GM12878 (cell line): ENCODE results near the gene SAP130.

ENCODE experiments used
- CHD1 ChIP-seq: IDR thresholded peaks from 2 replicates; pipeline ENCODE4 v1.6.1; 2012; ENCODE audit warnings: low read depth, low read length, improper control_type of control experiment
- CTCF ChIP-seq, 3 experiments: IDR thresholded peaks in 2 of 3; conservative IDR thresholded peaks in 1 of 3; 2 replicates each; pipeline ENCODE4 v1.5.1; 2011; ENCODE audit warnings: low read depth in 3 of 3, low read length in 3 of 3, mild to moderate bottlenecking in 3 of 3, control low read depth in 2 of 3, moderate library complexity in 2 of 3, inconsistent platforms in 1 of 3, mixed read lengths in 1 of 3; ENCODE audit not compliant: control insufficient read depth in 2 of 3, insufficient read depth in 1 of 3; ENCODE audit errors: extremely low read depth in 1 of 3
- EP300 ChIP-seq, 2 experiments: fragments of 150-350 bp in 1 of 2; IDR thresholded peaks; 2 replicates each; pipeline ENCODE4 v1.6.1; 2011 to 2012; ENCODE audit warnings: low read depth in 2 of 2, low read length in 2 of 2, borderline replicate concordance in 1 of 2, improper control_type of control experiment in 1 of 2, inconsistent platforms in 1 of 2; ENCODE audit not compliant: control insufficient read depth in 1 of 2
- FOXM1 ChIP-seq: IDR thresholded peaks from 2 replicates; pipeline ENCODE4 v1.6.1; 2012; ENCODE audit warnings: low read depth, mild to moderate bottlenecking, inconsistent platforms, low read length, moderate library complexity
- POLR2A ChIP-seq: IDR thresholded peaks from 2 replicates; pipeline ENCODE4 v1.6.1; 2011; ENCODE audit warnings: low read depth, mild to moderate bottlenecking, low read length
- POLR2AphosphoS5 ChIP-seq: IDR thresholded peaks from 2 replicates; pipeline ENCODE4 v1.6.1; 2011; ENCODE audit warnings: mild to moderate bottlenecking, low read length, inconsistent platforms
- TCF3 ChIP-seq: IDR thresholded peaks from 2 replicates; pipeline ENCODE4 v1.6.1; 2012; ENCODE audit warnings: low read depth, mild to moderate bottlenecking, low read length, borderline replicate concordance; ENCODE audit not compliant: insufficient read depth
- YY1 ChIP-seq: IDR thresholded peaks from 2 replicates; pipeline ENCODE4 v1.6.1; 2011; ENCODE audit warnings: low read depth, mild to moderate bottlenecking, low read length
- ZBED1 ChIP-seq: IDR thresholded peaks from 2 replicates; pipeline ENCODE4 v1.6.1; 2016; ENCODE audit warnings: borderline replicate concordance
- TF ChIP-seq, protein P1 (sequence below): IDR thresholded peaks from 2 replicates; pipeline ENCODE4 v1.6.1; 2012; ENCODE audit warnings: mild to moderate bottlenecking, low read depth, low read length
- TF ChIP-seq, protein P2 (sequence below): fragments of 450-650 bp; IDR thresholded peaks from 2 replicates; pipeline ENCODE4 v1.6.1; 2018; ENCODE audit warnings: borderline replicate concordance, mild to moderate bottlenecking; ENCODE audit not compliant: partially characterized antibody

- TF ChIP-seq, protein P1, sequence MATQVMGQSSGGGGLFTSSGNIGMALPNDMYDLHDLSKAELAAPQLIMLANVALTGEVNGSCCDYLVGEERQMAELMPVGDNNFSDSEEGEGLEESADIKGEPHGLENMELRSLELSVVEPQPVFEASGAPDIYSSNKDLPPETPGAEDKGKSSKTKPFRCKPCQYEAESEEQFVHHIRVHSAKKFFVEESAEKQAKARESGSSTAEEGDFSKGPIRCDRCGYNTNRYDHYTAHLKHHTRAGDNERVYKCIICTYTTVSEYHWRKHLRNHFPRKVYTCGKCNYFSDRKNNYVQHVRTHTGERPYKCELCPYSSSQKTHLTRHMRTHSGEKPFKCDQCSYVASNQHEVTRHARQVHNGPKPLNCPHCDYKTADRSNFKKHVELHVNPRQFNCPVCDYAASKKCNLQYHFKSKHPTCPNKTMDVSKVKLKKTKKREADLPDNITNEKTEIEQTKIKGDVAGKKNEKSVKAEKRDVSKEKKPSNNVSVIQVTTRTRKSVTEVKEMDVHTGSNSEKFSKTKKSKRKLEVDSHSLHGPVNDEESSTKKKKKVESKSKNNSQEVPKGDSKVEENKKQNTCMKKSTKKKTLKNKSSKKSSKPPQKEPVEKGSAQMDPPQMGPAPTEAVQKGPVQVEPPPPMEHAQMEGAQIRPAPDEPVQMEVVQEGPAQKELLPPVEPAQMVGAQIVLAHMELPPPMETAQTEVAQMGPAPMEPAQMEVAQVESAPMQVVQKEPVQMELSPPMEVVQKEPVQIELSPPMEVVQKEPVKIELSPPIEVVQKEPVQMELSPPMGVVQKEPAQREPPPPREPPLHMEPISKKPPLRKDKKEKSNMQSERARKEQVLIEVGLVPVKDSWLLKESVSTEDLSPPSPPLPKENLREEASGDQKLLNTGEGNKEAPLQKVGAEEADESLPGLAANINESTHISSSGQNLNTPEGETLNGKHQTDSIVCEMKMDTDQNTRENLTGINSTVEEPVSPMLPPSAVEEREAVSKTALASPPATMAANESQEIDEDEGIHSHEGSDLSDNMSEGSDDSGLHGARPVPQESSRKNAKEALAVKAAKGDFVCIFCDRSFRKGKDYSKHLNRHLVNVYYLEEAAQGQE, result no peak
- TF ChIP-seq POLR2A (no peak), ZBED1 (no peak), EP300 (IDR thresholded peaks at IDR 0.05; ENCODE audit: borderline replicate concordance in 1 of 2, control insufficient read depth in 1 of 2, low read depth in 2 of 2, low read length in 2 of 2) (no peak), CTCF (IDR thresholded peaks at IDR 0.05 in 2 of 3, conservative IDR thresholded peaks at IDR 0.05 in 1 of 3; ENCODE audit: control insufficient read depth in 2 of 3, extremely low read depth in 1 of 3, insufficient read depth in 1 of 3, low read depth in 3 of 3, low read length in 3 of 3) (no peak), FOXM1 (no peak), POLR2AphosphoS5 (no peak), TCF3 (no peak), CHD1 (no peak), YY1 (no peak)
- TF ChIP-seq, protein P2, sequence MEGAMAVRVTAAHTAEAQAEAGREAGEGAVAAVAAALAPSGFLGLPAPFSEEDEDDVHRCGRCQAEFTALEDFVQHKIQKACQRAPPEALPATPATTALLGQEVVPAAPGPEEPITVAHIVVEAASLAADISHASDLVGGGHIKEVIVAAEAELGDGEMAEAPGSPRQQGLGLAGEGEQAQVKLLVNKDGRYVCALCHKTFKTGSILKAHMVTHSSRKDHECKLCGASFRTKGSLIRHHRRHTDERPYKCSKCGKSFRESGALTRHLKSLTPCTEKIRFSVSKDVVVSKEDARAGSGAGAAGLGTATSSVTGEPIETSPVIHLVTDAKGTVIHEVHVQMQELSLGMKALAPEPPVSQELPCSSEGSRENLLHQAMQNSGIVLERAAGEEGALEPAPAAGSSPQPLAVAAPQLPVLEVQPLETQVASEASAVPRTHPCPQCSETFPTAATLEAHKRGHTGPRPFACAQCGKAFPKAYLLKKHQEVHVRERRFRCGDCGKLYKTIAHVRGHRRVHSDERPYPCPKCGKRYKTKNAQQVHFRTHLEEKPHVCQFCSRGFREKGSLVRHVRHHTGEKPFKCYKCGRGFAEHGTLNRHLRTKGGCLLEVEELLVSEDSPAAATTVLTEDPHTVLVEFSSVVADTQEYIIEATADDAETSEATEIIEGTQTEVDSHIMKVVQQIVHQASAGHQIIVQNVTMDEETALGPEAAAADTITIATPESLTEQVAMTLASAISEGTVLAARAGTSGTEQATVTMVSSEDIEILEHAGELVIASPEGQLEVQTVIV, result no peak
Observed at GRCh38 chr2:127917916-127918315, 109.9 kb downstream of the SAP130 start.
